SU-DHL-6 (cell line): ENCODE measurements around the gene HS6ST2.

ENCODE experiments used
- EZH2phosphoT487 ChIP-seq: fragments of 200-600 bp; sonication (generic), shearing (Covaris generic); conservative IDR thresholded peaks from 2 replicates; pipeline ENCODE4 v1.6.1; 2018; ENCODE audit warnings: mild to moderate bottlenecking, antibody characterized with exemption, low read length, moderate library complexity, mixed read lengths
- TF ChIP-seq, protein P1 (sequence below): fragments of 200-600 bp; sonication (generic); IDR thresholded peaks from one replicate; pipeline ENCODE4 v1.5.1; 2017; ENCODE audit warnings: antibody characterized with exemption, mild to moderate bottlenecking, low read length, moderate library complexity; ENCODE audit not compliant: insufficient read depth, poor library complexity, severe bottlenecking

DNA sequence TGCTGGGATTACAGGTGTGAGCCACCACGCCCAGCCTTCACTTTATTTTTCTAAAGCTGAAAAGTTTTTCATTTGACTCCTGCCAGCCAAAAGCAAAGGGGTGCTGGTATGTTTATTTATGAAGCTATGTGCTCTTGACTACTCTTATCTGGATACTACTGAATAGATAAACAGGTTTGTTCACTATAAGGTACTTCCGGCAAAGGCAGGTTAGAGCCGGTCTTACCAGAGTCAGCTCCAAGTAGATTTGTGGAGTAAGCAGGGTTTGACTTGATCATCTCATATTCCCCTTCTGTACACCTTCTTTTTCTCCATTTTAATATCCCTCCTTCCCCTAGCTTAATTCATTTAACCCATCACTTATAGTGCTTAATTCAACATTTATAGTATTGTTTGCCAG lies 294.2 kb downstream of the HS6ST2 start:
- TF ChIP-seq, protein P1, sequence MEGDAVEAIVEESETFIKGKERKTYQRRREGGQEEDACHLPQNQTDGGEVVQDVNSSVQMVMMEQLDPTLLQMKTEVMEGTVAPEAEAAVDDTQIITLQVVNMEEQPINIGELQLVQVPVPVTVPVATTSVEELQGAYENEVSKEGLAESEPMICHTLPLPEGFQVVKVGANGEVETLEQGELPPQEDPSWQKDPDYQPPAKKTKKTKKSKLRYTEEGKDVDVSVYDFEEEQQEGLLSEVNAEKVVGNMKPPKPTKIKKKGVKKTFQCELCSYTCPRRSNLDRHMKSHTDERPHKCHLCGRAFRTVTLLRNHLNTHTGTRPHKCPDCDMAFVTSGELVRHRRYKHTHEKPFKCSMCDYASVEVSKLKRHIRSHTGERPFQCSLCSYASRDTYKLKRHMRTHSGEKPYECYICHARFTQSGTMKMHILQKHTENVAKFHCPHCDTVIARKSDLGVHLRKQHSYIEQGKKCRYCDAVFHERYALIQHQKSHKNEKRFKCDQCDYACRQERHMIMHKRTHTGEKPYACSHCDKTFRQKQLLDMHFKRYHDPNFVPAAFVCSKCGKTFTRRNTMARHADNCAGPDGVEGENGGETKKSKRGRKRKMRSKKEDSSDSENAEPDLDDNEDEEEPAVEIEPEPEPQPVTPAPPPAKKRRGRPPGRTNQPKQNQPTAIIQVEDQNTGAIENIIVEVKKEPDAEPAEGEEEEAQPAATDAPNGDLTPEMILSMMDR, result no peak
- no peak for TF ChIP-seq EZH2phosphoT487
